SK-N-MC (cell line): ENCODE data around the gene ANKS1A.

Experiments
- EZH2 ChIP-seq: fragments of 200-600 bp; sonication (generic); IDR thresholded peaks from one replicate; pipeline ENCODE4 v1.6.1; 2017; ENCODE audit warnings: antibody characterized with exemption
- FOXP2 ChIP-seq: optimal IDR thresholded peaks from 2 replicates; pipeline ENCODE3; 2011; ENCODE audit warnings: mild to moderate bottlenecking, moderate library complexity; ENCODE audit not compliant: insufficient read depth; ENCODE audit errors: extremely low read length, control extremely low read depth
- POLR2AphosphoS5 ChIP-seq: IDR thresholded peaks from 2 replicates; pipeline ENCODE4 v1.6.1; 2012; ENCODE audit warnings: mild to moderate bottlenecking, low read depth, low read length, borderline replicate concordance

DNA sequence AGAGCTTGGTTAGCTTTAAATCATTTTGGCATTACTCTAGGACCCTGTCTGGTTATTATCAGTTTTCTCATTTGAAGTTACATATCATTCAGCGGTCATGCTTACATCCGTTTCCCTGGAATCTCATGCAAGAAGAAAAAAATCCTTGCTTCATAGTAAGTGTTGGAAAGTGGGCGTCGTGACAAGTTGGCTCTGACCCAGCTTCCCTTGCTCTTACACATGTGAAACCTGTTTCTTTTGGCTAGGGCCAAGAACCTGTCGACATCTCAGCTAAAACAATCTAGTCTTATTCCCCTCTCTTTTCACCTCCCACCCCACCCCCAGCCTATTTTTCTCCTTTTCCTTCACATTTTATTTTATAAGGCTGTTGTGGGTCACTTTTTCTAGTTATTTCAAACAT lies 45.5 kb downstream of the ANKS1A start:
- TF ChIP-seq EZH2 (no peak), POLR2AphosphoS5 (no peak), FOXP2 (no peak)
